ENCODE data around the gene RGL4.

GRCh38 chr22:23678133-23678532 is 12.7 kb upstream of the RGL4 start:
- TF ChIP-seq CTCF (conservative IDR thresholded peaks at IDR 0.05 in 1 of 2, IDR thresholded peaks at IDR 0.05 in 1 of 2; ENCODE audit: extremely low read depth in 1 of 2, insufficient read depth in 1 of 2, low read depth in 1 of 2, low read length in 2 of 2): no peak
- no peak for TF ChIP-seq EZH2 (IDR thresholded peaks at IDR 0.05; ENCODE audit: borderline replicate concordance, low read length)

Data from mammary epithelial cell (primary cell).